ENCODE measurements around the gene HGD.

The HGD gene

GRCh38 chr3:120652896-120653545 lies 29.0 kb downstream of the HGD start:
- ChIA-PET POLR2A (no interaction called here), CTCF (interaction anchor here (0.5 kb wide), 1 partner anchor 81 kb away, joined by 3 read pairs; no protein-coding TSS in a partner anchor)
- TF ChIP-seq, protein P1, sequence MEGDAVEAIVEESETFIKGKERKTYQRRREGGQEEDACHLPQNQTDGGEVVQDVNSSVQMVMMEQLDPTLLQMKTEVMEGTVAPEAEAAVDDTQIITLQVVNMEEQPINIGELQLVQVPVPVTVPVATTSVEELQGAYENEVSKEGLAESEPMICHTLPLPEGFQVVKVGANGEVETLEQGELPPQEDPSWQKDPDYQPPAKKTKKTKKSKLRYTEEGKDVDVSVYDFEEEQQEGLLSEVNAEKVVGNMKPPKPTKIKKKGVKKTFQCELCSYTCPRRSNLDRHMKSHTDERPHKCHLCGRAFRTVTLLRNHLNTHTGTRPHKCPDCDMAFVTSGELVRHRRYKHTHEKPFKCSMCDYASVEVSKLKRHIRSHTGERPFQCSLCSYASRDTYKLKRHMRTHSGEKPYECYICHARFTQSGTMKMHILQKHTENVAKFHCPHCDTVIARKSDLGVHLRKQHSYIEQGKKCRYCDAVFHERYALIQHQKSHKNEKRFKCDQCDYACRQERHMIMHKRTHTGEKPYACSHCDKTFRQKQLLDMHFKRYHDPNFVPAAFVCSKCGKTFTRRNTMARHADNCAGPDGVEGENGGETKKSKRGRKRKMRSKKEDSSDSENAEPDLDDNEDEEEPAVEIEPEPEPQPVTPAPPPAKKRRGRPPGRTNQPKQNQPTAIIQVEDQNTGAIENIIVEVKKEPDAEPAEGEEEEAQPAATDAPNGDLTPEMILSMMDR (IDR thresholded peaks at IDR 0.05; ENCODE audit: insufficient read depth, low read length, missing control alignments) = no peak
- H3K4me3 ChIP-seq (ENCODE audit: low read depth, low read length) = no peak overlapping the region
- no peak for DNase-seq (ENCODE audit: low read depth, low spot score)

GRCh38 chr3:120652281-120652680 lies 29.8 kb downstream of the HGD start:
- ChIA-PET CTCF (no interaction called here), POLR2A (no interaction called here)

DNA sequence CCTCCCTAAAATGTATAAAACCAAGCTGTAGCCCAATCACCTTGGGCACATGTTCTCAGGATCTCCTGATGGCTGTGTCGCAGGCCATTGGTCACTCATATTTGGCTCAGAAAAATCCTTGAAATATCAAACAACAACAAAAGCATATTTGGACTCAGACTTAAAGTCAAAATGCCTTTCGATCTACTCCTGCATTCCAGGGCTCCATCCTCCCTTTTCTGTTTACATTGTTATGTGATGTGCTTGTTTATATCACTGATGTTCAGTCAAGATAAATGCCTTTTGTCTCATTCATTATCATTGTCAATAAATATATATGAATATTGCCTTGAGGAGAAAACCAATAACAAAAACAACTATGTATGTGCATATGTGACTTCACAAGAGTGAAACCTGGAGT lies 31.7 kb downstream of the HGD start:
- CTCF ChIA-PET = no interaction called here
- no peak overlapping the region for H3K4me3 ChIP-seq (ENCODE audit: low read depth, low read length)
- POLR2A ChIA-PET = no interaction called here
- TF ChIP-seq, protein P1 (IDR thresholded peaks at IDR 0.05; ENCODE audit: insufficient read depth, low read length, missing control alignments) = no peak
- DNase-seq (ENCODE audit: low read depth, low spot score) = no peak

More at GRCh38 chr3:120652281-120652680, 29.8 kb downstream of the HGD start:
- DNase-seq (ENCODE audit: low read depth, low spot score) = no peak
- H3K4me3 ChIP-seq (ENCODE audit: low read depth, low read length) = no peak overlapping the region
- TF ChIP-seq, protein P1 (IDR thresholded peaks at IDR 0.05; ENCODE audit: insufficient read depth, low read length, missing control alignments) = no peak

- DNase-seq (ENCODE audit: low read depth, low spot score) = no peak
- CTCF ChIA-PET = no interaction called here
- TF ChIP-seq, protein P1 (IDR thresholded peaks at IDR 0.05; ENCODE audit: insufficient read depth, low read length, missing control alignments) = no peak
- POLR2A ChIA-PET = no interaction called here
- no peak overlapping the region for H3K4me3 ChIP-seq (ENCODE audit: low read depth, low read length)
These were observed 32.2 kb downstream of the HGD start for GRCh38 chr3:120649830-120650233.

GRCh38 chr3:120648290-120648689 lies 33.7 kb downstream of the HGD start:
- CTCF ChIA-PET = no interaction called here

DNA sequence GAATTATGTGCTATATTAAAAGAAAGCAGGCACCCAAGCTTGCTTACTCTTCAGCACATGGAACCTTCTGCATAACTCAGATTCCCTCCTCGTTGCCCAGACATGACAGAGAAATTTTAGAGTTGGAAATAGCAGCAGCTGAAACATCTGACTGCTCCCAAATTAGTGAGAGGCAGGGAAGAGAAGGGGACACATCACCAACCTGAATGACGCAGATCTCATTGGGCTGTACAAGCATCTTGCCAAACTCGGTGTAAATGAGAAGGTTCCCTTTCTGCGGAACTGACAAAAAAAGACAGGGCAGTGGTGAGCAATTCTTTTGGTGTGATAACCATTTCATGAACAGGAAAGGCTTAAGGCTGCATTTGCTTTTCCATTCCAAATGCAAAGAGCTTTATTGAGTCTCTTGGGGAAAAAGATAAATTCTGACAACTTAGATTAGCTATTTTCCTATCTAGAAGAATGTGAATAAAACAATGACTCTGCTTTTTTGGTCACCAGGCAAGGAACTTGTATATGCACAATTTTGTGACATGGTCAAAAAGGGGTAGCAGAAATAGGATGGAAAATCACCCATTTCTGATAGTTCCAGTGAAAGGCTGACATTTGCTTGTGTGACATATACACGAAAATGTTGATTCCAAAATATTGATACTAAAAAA lies 35.1 kb downstream of the HGD start:
- ChIA-PET CTCF (interaction anchor here (1.0 kb wide), 1 partner anchor 14 kb away, joined by 3 read pairs; no protein-coding TSS in a partner anchor), POLR2A (no interaction called here)
- DNase-seq (ENCODE audit: low read depth, low spot score) = no peak

More at GRCh38 chr3:120648290-120648689, 33.7 kb downstream of the HGD start:
- DNase-seq (ENCODE audit: low read depth, low spot score) = no peak
- POLR2A ChIA-PET = no interaction called here
- TF ChIP-seq, protein P1 (IDR thresholded peaks at IDR 0.05; ENCODE audit: insufficient read depth, low read length, missing control alignments) = no peak
- no peak overlapping the region for H3K4me3 ChIP-seq (ENCODE audit: low read depth, low read length)

More for the DNA sequence above, 35.1 kb downstream of the HGD start:
- no peak overlapping the region for H3K4me3 ChIP-seq (ENCODE audit: low read depth, low read length)
- TF ChIP-seq, protein P1 (IDR thresholded peaks at IDR 0.05; ENCODE audit: insufficient read depth, low read length, missing control alignments) = no peak
